ENCODE data around the gene TENM3. TPM values are rescaled to one million over a fixed set of nuclear protein-coding genes. Genes with fewer than 3 reads are reported as not detected.

TENM3 gene
- total and polyA plus RNA-seq, 5 donors from 2014 or later: not detected

DNA sequence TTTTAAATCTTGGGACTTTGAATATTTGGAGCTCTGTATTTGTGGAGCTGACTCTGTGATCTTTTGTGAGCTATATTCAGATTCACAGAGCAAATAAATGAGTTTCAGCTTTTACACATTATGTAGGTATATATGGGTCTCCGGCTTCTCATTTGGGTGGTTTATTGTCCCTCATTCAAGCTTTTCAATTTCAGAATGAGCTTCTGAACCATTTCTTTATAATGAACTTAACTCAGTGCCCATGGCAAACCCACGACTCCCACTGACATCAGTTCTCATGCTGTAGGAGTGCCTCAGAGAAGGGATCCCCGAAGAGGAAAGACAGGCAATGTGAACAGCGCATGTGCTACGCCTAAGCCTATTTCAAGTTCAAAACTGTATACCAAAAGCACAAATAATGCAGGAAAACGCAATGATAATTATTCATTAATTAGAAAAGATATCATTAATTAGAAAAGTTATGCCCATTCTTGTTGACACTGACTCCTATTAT, 517.4 kb downstream of the TENM3 start:
- H3K4me3 ChIP-seq (ENCODE audit: low read depth, low read length): no peak overlapping the region
- Mint-ChIP-seq H3K36me3 (no peaks in the 10 kb centered on the region), H3K9me3 (peaks cover 0 to 3% (median 0%) of the 10 kb centered on the region in 7 donors), H3K27ac (no peak overlapping the region), H3K27me3 (no peaks in the 10 kb centered on the region), H3K4me1 (no peaks in the 10 kb centered on the region), H3K4me3 (no peak overlapping the region)
- no peaks in the 10 kb centered on the region for H3K27me3 ChIP-seq (ENCODE audit: control insufficient read depth, insufficient read depth, low read length)
- no peaks in the 10 kb centered on the region for H3K36me3 ChIP-seq (ENCODE audit: control insufficient read depth, insufficient read depth, low read length)
- no peaks in the 10 kb centered on the region for H3K9me3 ChIP-seq (ENCODE audit: control insufficient read depth in 2 of 2, low read length in 2 of 2)
- DNase-seq (no peak), ATAC-seq (ENCODE audit: low read depth in 2 of 2) (no peak)
- no peaks in the 10 kb centered on the region for H3K4me1 ChIP-seq (ENCODE audit: control insufficient read depth, insufficient read depth, low read length, poor library complexity, severe bottlenecking)
- H3K27ac ChIP-seq (ENCODE audit: insufficient read depth, low read length, poor library complexity, severe bottlenecking): no peak overlapping the region

DNA sequence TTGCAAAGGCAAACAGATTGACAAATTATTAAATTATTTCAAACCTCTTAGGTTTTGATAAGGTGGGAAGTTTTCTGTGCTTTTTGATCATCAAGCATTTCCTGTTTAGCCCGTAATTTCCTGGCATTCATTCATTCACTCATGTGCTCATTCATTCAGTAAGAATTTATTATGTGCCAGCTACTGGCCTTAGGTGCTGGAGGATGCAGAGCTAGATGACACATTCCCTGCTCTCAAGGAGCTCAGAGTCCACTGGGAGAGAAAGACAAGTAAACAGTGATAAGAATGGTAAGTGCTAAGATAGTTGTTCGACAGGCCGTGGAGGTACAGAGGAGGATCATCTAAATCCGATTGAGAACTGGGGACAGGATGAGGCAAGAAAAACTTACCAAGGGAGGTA, 520.9 kb downstream of the TENM3 start:
- Histone ChIP-seq H3K9me3 (ENCODE audit: control insufficient read depth in 2 of 2, low read length in 2 of 2) (no peaks in the 10 kb centered on the region), H3K4me1 (ENCODE audit: control insufficient read depth, insufficient read depth, low read length, poor library complexity, severe bottlenecking) (no peaks in the 10 kb centered on the region), H3K27me3 (ENCODE audit: control insufficient read depth, insufficient read depth, low read length) (no peaks in the 10 kb centered on the region), H3K27ac (ENCODE audit: insufficient read depth, low read length, poor library complexity, severe bottlenecking) (no peak overlapping the region), H3K4me3 (ENCODE audit: low read depth, low read length) (no peak overlapping the region), H3K36me3 (ENCODE audit: control insufficient read depth, insufficient read depth, low read length) (no peaks in the 10 kb centered on the region)
- H3K4me3 Mint-ChIP-seq: no peak overlapping the region
- no peaks in the 10 kb centered on the region for H3K4me1 Mint-ChIP-seq
- H3K9me3 Mint-ChIP-seq: peaks cover 0 to 1% (median 0%) of the 10 kb centered on the region in 7 donors
- H3K27ac Mint-ChIP-seq: no peak overlapping the region
- no peaks in the 10 kb centered on the region for H3K36me3 Mint-ChIP-seq
- DNase-seq: no peak
- ATAC-seq (ENCODE audit: low read depth in 2 of 2): no peak
- H3K27me3 Mint-ChIP-seq: peaks cover 7% of the 10 kb centered on the region

DNA sequence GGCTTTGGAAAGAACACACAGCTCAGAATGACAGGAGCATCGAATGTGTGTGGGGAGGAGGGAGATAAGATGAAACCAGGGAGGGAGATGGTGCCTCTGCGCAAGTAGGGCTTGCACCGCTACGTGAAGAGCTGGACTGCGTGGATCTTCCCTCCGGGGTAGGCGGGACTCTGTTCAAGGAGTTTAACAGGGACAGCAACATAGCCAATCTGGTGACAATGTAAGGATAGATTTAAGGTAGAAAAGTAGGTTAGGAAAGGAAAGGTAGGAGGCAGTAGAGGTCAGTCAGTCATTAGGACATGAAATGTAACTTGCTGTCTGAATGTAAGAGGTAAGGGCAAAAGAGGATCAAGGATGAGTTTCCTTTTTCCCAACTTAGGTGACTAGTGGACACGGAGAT, 521.4 kb downstream of the TENM3 start:
- H3K27me3 Mint-ChIP-seq: peaks cover 7% of the 10 kb centered on the region
- no peak overlapping the region for H3K27ac Mint-ChIP-seq
- ATAC-seq (ENCODE audit: low read depth in 2 of 2): no peak
- H3K36me3 ChIP-seq (ENCODE audit: control insufficient read depth, insufficient read depth, low read length): no peaks in the 10 kb centered on the region
- no peaks in the 10 kb centered on the region for H3K9me3 ChIP-seq (ENCODE audit: control insufficient read depth in 2 of 2, low read length in 2 of 2)
- H3K4me3 Mint-ChIP-seq: no peak overlapping the region
- no peak overlapping the region for H3K4me3 ChIP-seq (ENCODE audit: low read depth, low read length)
- no peak overlapping the region for H3K27ac ChIP-seq (ENCODE audit: insufficient read depth, low read length, poor library complexity, severe bottlenecking)
- H3K27me3 ChIP-seq (ENCODE audit: control insufficient read depth, insufficient read depth, low read length): no peaks in the 10 kb centered on the region
- H3K36me3 Mint-ChIP-seq: no peaks in the 10 kb centered on the region
- H3K4me1 Mint-ChIP-seq: no peaks in the 10 kb centered on the region
- H3K9me3 Mint-ChIP-seq: peaks cover 0 to 1% (median 0%) of the 10 kb centered on the region in 7 donors
- no peak for DNase-seq
- H3K4me1 ChIP-seq (ENCODE audit: control insufficient read depth, insufficient read depth, low read length, poor library complexity, severe bottlenecking): no peaks in the 10 kb centered on the region

DNA sequence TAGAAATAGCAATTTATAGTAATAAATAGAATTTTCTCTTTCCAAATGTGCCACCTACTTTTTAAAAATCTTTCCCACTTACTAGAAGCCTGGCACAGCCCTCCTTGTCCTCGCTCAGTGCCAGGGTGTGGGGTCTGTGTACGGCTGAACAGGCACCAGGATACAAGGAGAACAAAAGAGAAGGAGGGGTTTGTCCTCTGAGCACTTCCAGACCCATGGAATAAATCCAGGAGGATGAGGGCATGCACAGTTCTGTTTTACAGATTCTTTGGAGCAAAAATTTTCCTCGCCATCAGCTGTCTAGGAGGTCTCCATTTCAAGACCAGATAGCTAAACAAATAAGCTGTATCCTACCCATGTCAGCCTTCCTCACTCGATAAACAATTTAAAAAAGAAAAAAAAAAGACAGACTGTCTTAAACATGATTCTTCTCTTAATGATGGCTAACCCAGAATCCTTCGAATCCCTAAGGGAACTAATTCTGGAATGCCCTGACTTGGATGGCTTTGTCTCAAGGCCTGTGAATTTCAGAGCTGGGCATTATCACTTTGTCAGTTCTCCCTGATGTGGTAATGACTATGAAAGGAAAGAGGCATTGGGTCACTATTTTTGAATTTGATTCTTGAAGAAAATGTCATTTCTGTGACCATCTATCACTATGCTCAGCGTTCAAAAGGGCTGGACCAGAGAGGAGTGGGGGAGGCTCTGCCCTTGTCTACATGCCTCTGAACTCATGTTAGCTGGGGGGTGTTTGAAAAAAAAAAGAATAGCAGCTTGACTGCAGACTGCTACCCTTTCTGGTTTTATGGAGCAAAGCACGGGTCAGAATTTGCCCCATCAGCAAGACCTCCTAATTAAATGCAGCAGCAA, 523.0 kb downstream of the TENM3 start:
- H3K27ac Mint-ChIP-seq: no peak overlapping the region
- Histone ChIP-seq H3K36me3 (ENCODE audit: control insufficient read depth, insufficient read depth, low read length) (no peaks in the 10 kb centered on the region), H3K9me3 (ENCODE audit: control insufficient read depth in 2 of 2, low read length in 2 of 2) (no peaks in the 10 kb centered on the region), H3K27me3 (ENCODE audit: control insufficient read depth, insufficient read depth, low read length) (no peaks in the 10 kb centered on the region), H3K27ac (ENCODE audit: insufficient read depth, low read length, poor library complexity, severe bottlenecking) (no peak overlapping the region), H3K4me1 (ENCODE audit: control insufficient read depth, insufficient read depth, low read length, poor library complexity, severe bottlenecking) (no peaks in the 10 kb centered on the region), H3K4me3 (ENCODE audit: low read depth, low read length) (no peak overlapping the region)
- H3K9me3 Mint-ChIP-seq: peaks cover 0 to 1% (median 0%) of the 10 kb centered on the region in 7 donors
- H3K4me1 Mint-ChIP-seq: no peaks in the 10 kb centered on the region
- H3K36me3 Mint-ChIP-seq: no peaks in the 10 kb centered on the region
- DNase-seq: no peak
- no peak for ATAC-seq (ENCODE audit: low read depth in 2 of 2)
- H3K27me3 Mint-ChIP-seq: peaks cover 7% of the 10 kb centered on the region
- no peak overlapping the region for H3K4me3 Mint-ChIP-seq

DNA sequence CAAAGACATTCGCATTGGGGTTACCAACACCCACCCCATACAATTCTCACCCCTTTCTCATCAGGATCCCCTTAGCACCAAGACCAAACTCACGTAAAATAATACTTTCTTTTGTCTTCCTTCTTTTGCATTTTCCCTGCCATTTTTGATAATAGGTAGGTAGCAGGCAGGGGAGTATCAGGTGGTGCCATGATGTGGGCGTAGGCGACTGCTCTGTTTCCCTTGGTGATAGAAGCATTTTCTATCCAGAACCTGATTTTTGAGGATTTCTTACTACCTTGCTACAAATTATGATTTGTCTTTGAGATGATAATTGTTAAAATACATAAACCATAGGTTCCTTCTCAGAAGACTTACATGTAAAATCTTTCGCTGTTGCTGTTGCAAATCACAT, 523.7 kb downstream of the TENM3 start:
- H3K27me3 Mint-ChIP-seq: peaks cover 7% of the 10 kb centered on the region
- DNase-seq (no peak), ATAC-seq (ENCODE audit: low read depth in 2 of 2) (no peak)
- no peak overlapping the region for H3K4me3 Mint-ChIP-seq
- no peaks in the 10 kb centered on the region for H3K9me3 ChIP-seq (ENCODE audit: control insufficient read depth in 2 of 2, low read length in 2 of 2)
- no peaks in the 10 kb centered on the region for H3K36me3 ChIP-seq (ENCODE audit: control insufficient read depth, insufficient read depth, low read length)
- H3K9me3 Mint-ChIP-seq: peaks cover 0 to 1% (median 0%) of the 10 kb centered on the region in 7 donors
- H3K4me3 ChIP-seq (ENCODE audit: low read depth, low read length): no peak overlapping the region
- H3K27ac ChIP-seq (ENCODE audit: insufficient read depth, low read length, poor library complexity, severe bottlenecking): no peak overlapping the region
- H3K27ac Mint-ChIP-seq: no peak overlapping the region
- no peaks in the 10 kb centered on the region for H3K36me3 Mint-ChIP-seq
- H3K4me1 ChIP-seq (ENCODE audit: control insufficient read depth, insufficient read depth, low read length, poor library complexity, severe bottlenecking): no peaks in the 10 kb centered on the region
- no peaks in the 10 kb centered on the region for H3K27me3 ChIP-seq (ENCODE audit: control insufficient read depth, insufficient read depth, low read length)
- no peaks in the 10 kb centered on the region for H3K4me1 Mint-ChIP-seq

DNA sequence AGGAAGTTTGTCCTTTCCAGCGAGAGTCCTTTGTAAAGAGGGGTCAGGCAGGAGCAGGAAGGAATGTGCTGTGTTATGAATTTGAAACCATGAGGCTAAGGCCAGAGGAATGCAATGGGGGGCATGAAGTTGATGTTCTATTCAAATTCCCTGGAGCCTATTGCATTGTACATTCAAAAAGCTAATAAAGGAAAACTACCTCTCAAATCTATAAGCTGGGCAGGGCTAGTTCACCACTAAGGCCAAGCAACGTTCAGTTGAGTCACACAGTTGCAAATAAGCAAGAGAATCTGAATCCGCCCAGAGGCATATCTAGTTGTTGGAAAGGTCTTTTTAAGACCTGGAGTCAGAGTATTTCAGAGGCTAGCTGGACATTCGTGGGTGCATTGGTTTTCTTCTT, 525.6 kb downstream of the TENM3 start:
- ATAC-seq (ENCODE audit: low read depth in 2 of 2): no peak
- H3K27me3 ChIP-seq (ENCODE audit: control insufficient read depth, insufficient read depth, low read length): no peaks in the 10 kb centered on the region
- Mint-ChIP-seq H3K27ac (no peak overlapping the region), H3K36me3 (no peaks in the 10 kb centered on the region), H3K4me1 (no peaks in the 10 kb centered on the region), H3K4me3 (no peak overlapping the region), H3K9me3 (peaks cover 0 to 1% (median 0%) of the 10 kb centered on the region in 7 donors), H3K27me3 (peaks cover 7% of the 10 kb centered on the region)
- H3K27ac ChIP-seq (ENCODE audit: insufficient read depth, low read length, poor library complexity, severe bottlenecking): no peak overlapping the region
- no peak overlapping the region for H3K4me3 ChIP-seq (ENCODE audit: low read depth, low read length)
- H3K36me3 ChIP-seq (ENCODE audit: control insufficient read depth, insufficient read depth, low read length): no peaks in the 10 kb centered on the region
- no peak for DNase-seq
- no peaks in the 10 kb centered on the region for H3K9me3 ChIP-seq (ENCODE audit: control insufficient read depth in 2 of 2, low read length in 2 of 2)
- no peaks in the 10 kb centered on the region for H3K4me1 ChIP-seq (ENCODE audit: control insufficient read depth, insufficient read depth, low read length, poor library complexity, severe bottlenecking)

DNA sequence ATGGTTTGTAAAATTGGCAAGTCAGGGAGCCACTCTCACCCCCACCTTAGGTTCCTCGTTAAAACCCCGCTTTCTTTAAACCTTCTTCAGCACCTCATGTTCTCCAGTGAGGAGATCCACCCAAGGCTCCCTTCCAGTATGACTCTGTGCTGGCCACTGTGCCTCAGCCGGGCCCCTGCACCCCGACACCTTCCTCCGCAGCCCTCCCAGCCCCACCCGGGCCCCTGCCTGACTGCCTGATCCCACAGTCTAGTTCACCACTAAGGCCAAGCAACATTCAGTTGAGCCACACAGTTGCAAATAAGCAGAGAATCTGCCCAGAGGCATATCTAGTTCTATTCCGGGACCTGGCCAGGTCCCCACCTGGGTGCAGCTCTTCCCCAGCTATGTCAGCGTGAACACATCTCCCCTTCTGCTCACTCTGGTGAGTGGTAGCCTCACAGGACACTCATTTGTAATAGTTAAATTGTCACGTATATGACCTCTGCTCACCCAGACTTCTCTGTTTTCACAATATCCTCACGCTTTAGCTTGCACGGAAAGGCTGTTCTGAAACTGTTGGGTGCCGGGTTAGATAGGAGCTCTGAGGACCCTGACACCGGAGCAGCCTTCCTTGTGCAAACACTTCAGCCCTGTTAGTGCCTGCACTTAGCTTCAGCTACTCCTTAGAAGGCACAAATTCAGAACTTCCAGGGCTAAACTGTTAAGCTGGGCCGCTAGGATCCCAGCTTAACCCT, 527.2 kb downstream of the TENM3 start:
- H3K36me3 ChIP-seq (ENCODE audit: control insufficient read depth, insufficient read depth, low read length): no peaks in the 10 kb centered on the region
- H3K9me3 ChIP-seq (ENCODE audit: control insufficient read depth in 2 of 2, low read length in 2 of 2): no peaks in the 10 kb centered on the region
- H3K27ac ChIP-seq (ENCODE audit: insufficient read depth, low read length, poor library complexity, severe bottlenecking): no peak overlapping the region
- no peak overlapping the region for H3K4me3 ChIP-seq (ENCODE audit: low read depth, low read length)
- Mint-ChIP-seq H3K4me3 (no peak overlapping the region), H3K9me3 (no peaks in the 10 kb centered on the region), H3K27me3 (peaks cover 7% of the 10 kb centered on the region), H3K36me3 (no peaks in the 10 kb centered on the region), H3K4me1 (no peaks in the 10 kb centered on the region), H3K27ac (no peak overlapping the region)
- DNase-seq (no peak), ATAC-seq (ENCODE audit: low read depth in 2 of 2) (no peak)
- H3K4me1 ChIP-seq (ENCODE audit: control insufficient read depth, insufficient read depth, low read length, poor library complexity, severe bottlenecking): no peaks in the 10 kb centered on the region
- no peaks in the 10 kb centered on the region for H3K27me3 ChIP-seq (ENCODE audit: control insufficient read depth, insufficient read depth, low read length)
